Mammary epithelial cell (primary cell): ENCODE data around the gene PRKCQ.

Experiments
- EZH2 ChIP-seq: IDR thresholded peaks from 2 replicates; pipeline ENCODE4 v1.6.1; 2012; ENCODE audit warnings: low read length, inconsistent platforms, borderline replicate concordance
- TF ChIP-seq, protein P1 (sequence below), 2 donors: IDR thresholded peaks in 1 of 2; conservative IDR thresholded peaks in 1 of 2; 2 replicates each; pipeline ENCODE4 v1.5.1; 2011 to 2012; ENCODE audit warnings: inconsistent platforms in 2 of 2, low read length in 2 of 2, mild to moderate bottlenecking in 2 of 2, control low read depth in 1 of 2, low read depth in 1 of 2; ENCODE audit not compliant: insufficient read depth in 1 of 2; ENCODE audit errors: extremely low read depth in 1 of 2

DNA sequence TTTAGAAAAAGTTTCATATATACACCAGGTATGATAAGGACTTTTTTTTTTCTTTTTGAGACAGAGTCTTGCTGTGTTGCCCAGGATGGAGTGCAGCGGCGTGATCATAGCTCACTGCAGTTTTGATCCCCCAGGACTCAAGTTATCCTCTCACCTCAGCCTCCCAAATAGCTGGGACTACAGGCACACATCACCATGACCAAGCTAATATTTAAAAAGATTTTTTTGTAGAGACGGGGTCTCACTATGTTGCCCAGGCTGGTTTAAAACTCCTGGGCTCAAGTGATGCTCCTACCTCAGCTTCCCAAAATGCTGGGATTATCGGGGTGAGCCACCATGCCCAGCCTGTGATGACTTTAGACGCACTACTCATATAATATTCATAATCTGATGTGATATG is 2.2 kb upstream of the PRKCQ start:
- TF ChIP-seq, protein P1, sequence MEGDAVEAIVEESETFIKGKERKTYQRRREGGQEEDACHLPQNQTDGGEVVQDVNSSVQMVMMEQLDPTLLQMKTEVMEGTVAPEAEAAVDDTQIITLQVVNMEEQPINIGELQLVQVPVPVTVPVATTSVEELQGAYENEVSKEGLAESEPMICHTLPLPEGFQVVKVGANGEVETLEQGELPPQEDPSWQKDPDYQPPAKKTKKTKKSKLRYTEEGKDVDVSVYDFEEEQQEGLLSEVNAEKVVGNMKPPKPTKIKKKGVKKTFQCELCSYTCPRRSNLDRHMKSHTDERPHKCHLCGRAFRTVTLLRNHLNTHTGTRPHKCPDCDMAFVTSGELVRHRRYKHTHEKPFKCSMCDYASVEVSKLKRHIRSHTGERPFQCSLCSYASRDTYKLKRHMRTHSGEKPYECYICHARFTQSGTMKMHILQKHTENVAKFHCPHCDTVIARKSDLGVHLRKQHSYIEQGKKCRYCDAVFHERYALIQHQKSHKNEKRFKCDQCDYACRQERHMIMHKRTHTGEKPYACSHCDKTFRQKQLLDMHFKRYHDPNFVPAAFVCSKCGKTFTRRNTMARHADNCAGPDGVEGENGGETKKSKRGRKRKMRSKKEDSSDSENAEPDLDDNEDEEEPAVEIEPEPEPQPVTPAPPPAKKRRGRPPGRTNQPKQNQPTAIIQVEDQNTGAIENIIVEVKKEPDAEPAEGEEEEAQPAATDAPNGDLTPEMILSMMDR (conservative IDR thresholded peaks at IDR 0.05 in 1 of 2, IDR thresholded peaks at IDR 0.05 in 1 of 2; ENCODE audit: extremely low read depth in 1 of 2, insufficient read depth in 1 of 2, low read depth in 1 of 2, low read length in 2 of 2): no peak
- no peak for TF ChIP-seq EZH2
